ENCODE results near the gene FAXC.

FAXC gene

GRCh38 chr6:99297415-99297814, 52.1 kb downstream of the FAXC start:
- no peak for TF ChIP-seq TCF12 (IDR thresholded peaks at IDR 0.05; ENCODE audit: low read depth)
- no peak for TF ChIP-seq FOXM1 (IDR thresholded peaks at IDR 0.05; ENCODE audit: borderline replicate concordance, low read depth)
- TF ChIP-seq ZBTB7A (IDR thresholded peaks at IDR 0.05; ENCODE audit: low read depth), result no peak
- no peak for TF ChIP-seq EP300 (IDR thresholded peaks at IDR 0.05; ENCODE audit: borderline replicate concordance)
- TF ChIP-seq, protein P1, sequence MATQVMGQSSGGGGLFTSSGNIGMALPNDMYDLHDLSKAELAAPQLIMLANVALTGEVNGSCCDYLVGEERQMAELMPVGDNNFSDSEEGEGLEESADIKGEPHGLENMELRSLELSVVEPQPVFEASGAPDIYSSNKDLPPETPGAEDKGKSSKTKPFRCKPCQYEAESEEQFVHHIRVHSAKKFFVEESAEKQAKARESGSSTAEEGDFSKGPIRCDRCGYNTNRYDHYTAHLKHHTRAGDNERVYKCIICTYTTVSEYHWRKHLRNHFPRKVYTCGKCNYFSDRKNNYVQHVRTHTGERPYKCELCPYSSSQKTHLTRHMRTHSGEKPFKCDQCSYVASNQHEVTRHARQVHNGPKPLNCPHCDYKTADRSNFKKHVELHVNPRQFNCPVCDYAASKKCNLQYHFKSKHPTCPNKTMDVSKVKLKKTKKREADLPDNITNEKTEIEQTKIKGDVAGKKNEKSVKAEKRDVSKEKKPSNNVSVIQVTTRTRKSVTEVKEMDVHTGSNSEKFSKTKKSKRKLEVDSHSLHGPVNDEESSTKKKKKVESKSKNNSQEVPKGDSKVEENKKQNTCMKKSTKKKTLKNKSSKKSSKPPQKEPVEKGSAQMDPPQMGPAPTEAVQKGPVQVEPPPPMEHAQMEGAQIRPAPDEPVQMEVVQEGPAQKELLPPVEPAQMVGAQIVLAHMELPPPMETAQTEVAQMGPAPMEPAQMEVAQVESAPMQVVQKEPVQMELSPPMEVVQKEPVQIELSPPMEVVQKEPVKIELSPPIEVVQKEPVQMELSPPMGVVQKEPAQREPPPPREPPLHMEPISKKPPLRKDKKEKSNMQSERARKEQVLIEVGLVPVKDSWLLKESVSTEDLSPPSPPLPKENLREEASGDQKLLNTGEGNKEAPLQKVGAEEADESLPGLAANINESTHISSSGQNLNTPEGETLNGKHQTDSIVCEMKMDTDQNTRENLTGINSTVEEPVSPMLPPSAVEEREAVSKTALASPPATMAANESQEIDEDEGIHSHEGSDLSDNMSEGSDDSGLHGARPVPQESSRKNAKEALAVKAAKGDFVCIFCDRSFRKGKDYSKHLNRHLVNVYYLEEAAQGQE (IDR thresholded peaks at IDR 0.05; ENCODE audit: low read depth), result no peak
- no peak for TF ChIP-seq CEBPB (IDR thresholded peaks at IDR 0.05)
- TF ChIP-seq MAX (IDR thresholded peaks at IDR 0.05), result no peak

DNA sequence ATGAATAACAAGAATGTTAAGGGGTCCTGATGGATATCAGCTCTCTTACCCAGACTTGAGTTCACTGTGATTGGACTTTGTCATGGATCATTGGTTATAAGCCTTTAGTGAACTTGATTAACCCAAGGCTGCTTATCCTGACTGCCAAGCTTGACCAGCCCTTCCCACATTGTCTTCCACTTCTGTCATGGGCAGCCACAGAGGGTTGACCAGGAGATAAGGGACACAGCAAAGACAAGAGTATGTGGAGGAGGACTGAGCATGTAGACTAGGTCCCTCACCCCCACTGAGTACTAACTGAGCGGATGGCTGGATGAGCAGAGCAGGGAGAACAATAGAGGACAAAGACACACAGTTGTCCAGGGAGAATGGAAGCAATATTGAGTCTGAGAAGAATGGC, 52.5 kb downstream of the FAXC start:
- no peak for TF ChIP-seq NFIC (IDR thresholded peaks at IDR 0.05)
- TF ChIP-seq, protein P1 (IDR thresholded peaks at IDR 0.05; ENCODE audit: low read depth), result no peak
- TF ChIP-seq CREB1 (IDR thresholded peaks at IDR 0.05; ENCODE audit: low read depth), result no peak
- TF ChIP-seq RAD21 (IDR thresholded peaks at IDR 0.05; ENCODE audit: low read depth), result no peak
- no peak for TF ChIP-seq USF1 (IDR thresholded peaks at IDR 0.05)
- no peak for TF ChIP-seq TAF1 (IDR thresholded peaks at IDR 0.05; ENCODE audit: low read depth)
- TF ChIP-seq CEBPB (IDR thresholded peaks at IDR 0.05), result no peak
- TF ChIP-seq ZBTB7A (IDR thresholded peaks at IDR 0.05; ENCODE audit: low read depth), result no peak
- TF ChIP-seq TCF12 (IDR thresholded peaks at IDR 0.05; ENCODE audit: low read depth), result no peak
- no peak for TF ChIP-seq MAX (IDR thresholded peaks at IDR 0.05)
- no peak for TF ChIP-seq TEAD4 (IDR thresholded peaks at IDR 0.05)
- TF ChIP-seq FOXM1 (IDR thresholded peaks at IDR 0.05; ENCODE audit: borderline replicate concordance, low read depth), result no peak
- TF ChIP-seq EP300 (IDR thresholded peaks at IDR 0.05; ENCODE audit: borderline replicate concordance), result no peak
- no peak for TF ChIP-seq YY1 (IDR thresholded peaks at IDR 0.05; ENCODE audit: low read depth)
- no peak for TF ChIP-seq EGR1 (IDR thresholded peaks at IDR 0.05)

DNA sequence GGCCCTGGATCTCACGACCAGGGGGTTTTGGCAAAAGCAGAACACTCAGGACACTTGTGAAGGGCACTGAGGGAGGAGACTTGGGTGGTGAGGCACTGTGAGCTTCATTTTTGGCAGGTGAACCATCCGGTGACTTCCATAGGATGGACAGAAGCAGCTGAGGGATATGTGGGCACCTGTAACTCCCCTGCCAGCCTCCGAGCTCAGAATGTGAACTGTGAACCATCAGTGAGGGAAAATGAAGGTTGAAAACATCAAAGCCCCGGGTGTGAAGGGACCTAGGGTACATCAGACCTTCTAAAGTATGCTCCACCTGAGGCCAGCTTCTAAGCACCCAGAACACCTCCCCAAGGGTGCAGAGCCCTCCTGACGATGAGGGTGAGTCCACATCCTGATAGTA, 53.2 kb downstream of the FAXC start:
- TF ChIP-seq ZBTB7A (IDR thresholded peaks at IDR 0.05; ENCODE audit: low read depth), result no peak
- no peak for TF ChIP-seq TAF1 (IDR thresholded peaks at IDR 0.05; ENCODE audit: low read depth)
- TF ChIP-seq MAX (IDR thresholded peaks at IDR 0.05), result no peak

DNA sequence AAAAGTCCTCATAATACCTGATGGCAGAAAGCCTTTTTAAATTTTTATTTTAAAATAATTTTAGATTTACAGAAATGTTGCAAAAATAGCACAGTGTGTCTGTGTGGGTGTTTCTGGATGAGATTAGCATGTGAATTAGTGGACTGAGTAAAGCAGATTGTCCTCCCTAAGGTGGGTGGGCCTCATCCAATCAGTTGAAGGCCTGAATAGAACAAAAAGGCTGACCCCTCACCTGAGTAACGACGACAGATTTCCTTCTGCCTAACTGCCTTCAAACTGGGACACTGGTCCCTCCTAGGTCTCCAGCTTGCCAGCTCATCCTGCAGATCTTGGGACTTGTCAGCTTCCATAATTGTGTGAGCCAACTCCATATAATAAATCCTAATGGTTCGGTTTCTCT, 54.2 kb downstream of the FAXC start:
- no peak for TF ChIP-seq RAD21 (IDR thresholded peaks at IDR 0.05; ENCODE audit: low read depth)
- no peak for TF ChIP-seq TAF1 (IDR thresholded peaks at IDR 0.05; ENCODE audit: low read depth)
- TF ChIP-seq FOXM1 (IDR thresholded peaks at IDR 0.05; ENCODE audit: borderline replicate concordance, low read depth), result no peak
- no peak for TF ChIP-seq EP300 (IDR thresholded peaks at IDR 0.05; ENCODE audit: borderline replicate concordance)
- TF ChIP-seq CEBPB (IDR thresholded peaks at IDR 0.05), result no peak
- no peak for TF ChIP-seq CREB1 (IDR thresholded peaks at IDR 0.05; ENCODE audit: low read depth)
- no peak for TF ChIP-seq MAX (IDR thresholded peaks at IDR 0.05)
- TF ChIP-seq YY1 (IDR thresholded peaks at IDR 0.05; ENCODE audit: low read depth), result no peak
- no peak for TF ChIP-seq EGR1 (IDR thresholded peaks at IDR 0.05)
- no peak for TF ChIP-seq TCF12 (IDR thresholded peaks at IDR 0.05; ENCODE audit: low read depth)
- no peak for TF ChIP-seq NFIC (IDR thresholded peaks at IDR 0.05)
- TF ChIP-seq USF1 (IDR thresholded peaks at IDR 0.05), result no peak
- TF ChIP-seq, protein P1 (IDR thresholded peaks at IDR 0.05; ENCODE audit: low read depth), result no peak
- TF ChIP-seq ZBTB7A (IDR thresholded peaks at IDR 0.05; ENCODE audit: low read depth), result no peak
- no peak for TF ChIP-seq TEAD4 (IDR thresholded peaks at IDR 0.05)

All from Ishikawa (cell line).